ENCODE results near the gene TBX6.

Gene TBX6

GRCh38 chr16:30076276-30076791 is 15.4 kb downstream of the TBX6 start:
- H3K4me3 ChIP-seq (ENCODE audit: low read depth, low read length), result peak overlapping the region; percentile 98
- no peak for TF ChIP-seq CTCF (IDR thresholded peaks at IDR 0.05; ENCODE audit: low read depth, low read length)

GRCh38 chr16:30075503-30076275 is 16.0 kb downstream of the TBX6 start, which contains the start of gene PPP4C:
Gene PPP4C (plus strand): TSS chr16:30075994. CDS start chr16:30076378, 384 bp downstream.
- TF ChIP-seq CTCF (IDR thresholded peaks at IDR 0.05; ENCODE audit: low read depth, low read length), result no peak
- H3K4me3 ChIP-seq (ENCODE audit: low read depth, low read length), result peak within 1 kb of the TSS; percentile 98

- TF ChIP-seq CTCF (IDR thresholded peaks at IDR 0.05; ENCODE audit: low read depth, low read length), result no peak
Observed at GRCh38 chr16:30070490-30070889, 21.2 kb downstream of the TBX6 start.

GRCh38 chr16:30069611-30070462 is 21.9 kb downstream of the TBX6 start:
- TF ChIP-seq CTCF (IDR thresholded peaks at IDR 0.05; ENCODE audit: low read depth, low read length), result no peak

More at GRCh38 chr16:30070490-30070889, 21.2 kb downstream of the TBX6 start:
- H3K4me3 ChIP-seq (ENCODE audit: low read depth, low read length), result 0 out of 2 replicates have a peak overlapping the region, but pooled peaks have one; percentile 10

GRCh38 chr16:30068750-30069610 is 22.7 kb downstream of the TBX6 start:
- peak; percentile 63 for TF ChIP-seq CTCF (IDR thresholded peaks at IDR 0.05; ENCODE audit: low read depth, low read length)
- peak overlapping the region; percentile 14 for H3K4me3 ChIP-seq (ENCODE audit: low read depth, low read length)

More at GRCh38 chr16:30069611-30070462, 21.9 kb downstream of the TBX6 start:
- H3K4me3 ChIP-seq (ENCODE audit: low read depth, low read length), result no peak overlapping the region

GRCh38 chr16:30068333-30068732 is 23.4 kb downstream of the TBX6 start:
- peak overlapping the region; percentile 14 for H3K4me3 ChIP-seq (ENCODE audit: low read depth, low read length)
- TF ChIP-seq CTCF (IDR thresholded peaks at IDR 0.05; ENCODE audit: low read depth, low read length), result no peak

All from WI38 (cell line).